AG09319 (cell line): ENCODE data around the gene LRRC47.

ENCODE experiments used
- DNase-seq: peaks from one replicate; pipeline ENCODE4 v3.0.0-alpha.2; 2010; ENCODE audit warnings: low read depth; ENCODE audit errors: extremely low read depth
- CTCF ChIP-seq: IDR thresholded peaks from 2 replicates; pipeline ENCODE4 v1.5.1; 2011; ENCODE audit warnings: low read depth, mild to moderate bottlenecking, inconsistent platforms, low read length, moderate library complexity

Gene LRRC47

GRCh38 chr1:3736708-3737107, 59.6 kb downstream of the LRRC47 start:
- no peak for TF ChIP-seq CTCF
- no peak for DNase-seq

- DNase-seq: no peak
Observed at GRCh38 chr1:3736131-3736561, 60.2 kb downstream of the LRRC47 start.

GRCh38 chr1:3735688-3736087, 60.6 kb downstream of the LRRC47 start:
- TF ChIP-seq CTCF: no peak
- no peak for DNase-seq

More at GRCh38 chr1:3736131-3736561, 60.2 kb downstream of the LRRC47 start:
- no peak for TF ChIP-seq CTCF

- TF ChIP-seq CTCF: no peak
- no peak for DNase-seq
Observed at GRCh38 chr1:3735027-3735681, 61.1 kb downstream of the LRRC47 start.

- no peak for DNase-seq
- no peak for TF ChIP-seq CTCF
Observed at GRCh38 chr1:3734602-3735001, 61.7 kb downstream of the LRRC47 start.

- no peak for TF ChIP-seq CTCF
- no peak for DNase-seq
Observed at GRCh38 chr1:3733883-3734589, 62.3 kb downstream of the LRRC47 start.

DNA sequence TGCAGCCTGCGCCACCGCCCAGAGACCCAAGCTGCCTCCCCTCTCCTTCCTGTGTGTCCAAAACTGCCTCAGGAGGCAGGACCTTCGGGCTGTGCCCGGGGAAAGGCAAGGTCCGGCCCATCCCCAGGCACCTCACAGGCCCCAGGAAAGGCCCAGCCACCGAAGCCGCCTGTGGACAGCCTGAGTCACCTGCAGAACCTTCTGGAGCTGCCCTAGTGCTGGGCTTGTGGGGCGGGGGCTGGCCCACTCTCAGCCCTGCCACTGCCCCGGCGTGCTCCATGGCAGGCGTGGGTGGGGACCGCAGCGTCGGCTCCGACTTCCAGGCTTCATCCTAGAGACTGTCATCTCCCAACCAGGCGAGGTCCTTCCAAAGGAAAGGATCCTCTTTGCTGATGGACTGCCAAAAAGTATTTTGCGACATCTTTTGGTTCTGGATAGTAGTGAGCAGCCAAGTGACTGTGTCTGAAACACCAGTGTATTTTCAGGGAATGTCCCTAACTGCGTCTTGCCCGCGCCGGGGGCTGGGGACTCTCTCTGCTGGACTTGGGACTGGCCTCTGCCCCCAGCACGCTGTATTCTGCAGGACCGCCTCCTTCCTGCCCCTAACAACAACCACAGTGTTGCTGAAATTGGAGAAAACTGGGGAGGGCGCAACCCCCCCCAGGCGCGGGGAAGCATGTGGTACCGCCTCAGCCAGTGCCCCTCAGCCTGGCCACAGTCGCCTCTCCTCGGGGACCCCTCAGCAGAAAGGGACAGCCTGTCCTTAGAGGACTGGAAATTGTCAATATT, 63.0 kb downstream of the LRRC47 start:
- no peak for DNase-seq
- TF ChIP-seq CTCF: no peak
